OCI-M2 (cell line): ENCODE measurements around the gene USP20.
A peak's percentile ranks its signal among the peaks of the same experiment; 100 is the strongest.

Experiments
- DNase-seq: peaks from one replicate; lab custom pipeline; 2025; ENCODE audit not compliant: unreplicated experiment; lab: John Stamatoyannopoulos, UW

The USP20 gene

GRCh38 chr9:129853614-129854013, 18.4 kb downstream of the USP20 start:
- no peak for DNase-seq

GRCh38 chr9:129854588-129855110, 19.4 kb downstream of the USP20 start:
- no peak for DNase-seq

GRCh38 chr9:129857207-129857606, 21.9 kb downstream of the USP20 start:
- no peak for DNase-seq

- DNase-seq, result no peak
Measured at GRCh38 chr9:129858167-129858962, 23.1 kb downstream of the USP20 start.

DNA sequence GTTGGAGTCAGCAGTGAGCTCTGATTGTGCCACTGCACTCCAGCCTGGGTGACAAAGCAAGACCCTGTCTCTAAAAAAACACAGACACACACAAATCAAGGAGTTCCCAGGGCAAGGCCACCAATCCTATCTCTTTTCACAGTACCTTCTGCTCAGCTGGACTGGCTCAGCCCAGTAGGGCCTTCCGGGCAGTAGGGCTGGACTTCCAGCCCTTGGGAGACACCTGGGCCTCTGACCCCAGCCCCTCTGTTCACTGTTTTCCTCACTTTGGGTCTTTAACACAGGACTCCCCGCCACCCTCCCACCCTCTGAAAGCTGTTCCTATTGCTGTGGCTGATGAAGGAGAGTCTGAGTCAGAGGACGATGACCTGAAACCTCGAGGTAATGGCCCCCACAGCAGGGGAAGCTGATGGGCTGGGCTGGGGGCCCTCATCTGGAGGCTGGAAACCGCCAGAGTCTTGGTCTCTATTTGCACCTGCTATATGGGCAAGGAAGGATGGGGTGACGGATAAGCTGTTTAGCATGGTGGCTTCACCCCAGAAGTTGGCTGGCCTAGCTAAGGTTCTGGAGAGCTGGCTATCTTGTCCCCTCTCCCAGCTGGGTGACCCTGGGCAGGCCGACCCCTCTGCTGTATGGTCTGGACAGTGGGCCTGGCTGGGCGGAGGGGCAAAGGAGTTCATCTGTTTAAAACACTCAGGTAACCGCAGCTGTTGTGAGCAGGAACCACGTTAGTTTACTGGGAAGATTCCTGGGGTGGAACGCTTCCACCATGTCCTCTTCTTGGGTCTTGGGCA, 25.6 kb downstream of the USP20 start:
- DNase-seq, result no peak

DNA sequence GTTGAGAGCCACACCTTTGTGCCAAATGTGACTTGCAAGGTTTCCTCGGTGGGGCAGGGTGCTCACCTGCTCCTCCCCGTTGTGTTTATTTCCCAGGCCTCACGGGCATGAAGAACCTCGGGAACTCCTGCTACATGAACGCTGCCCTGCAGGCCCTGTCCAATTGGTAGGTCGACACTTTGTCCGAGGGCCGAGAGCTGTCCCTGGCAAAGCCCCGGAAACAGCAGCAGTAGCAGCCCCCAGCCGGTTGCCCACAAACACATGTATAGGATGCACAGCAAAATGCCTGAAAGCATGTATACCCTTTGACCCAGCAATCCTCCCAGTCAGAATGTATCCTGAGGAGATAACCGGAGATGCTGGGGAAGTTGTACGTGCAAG, 26.2 kb downstream of the USP20 start:
- no peak for DNase-seq

- peak; percentile 57 for DNase-seq
Measured at GRCh38 chr9:129863059-129863690, 27.9 kb downstream of the USP20 start.

DNA sequence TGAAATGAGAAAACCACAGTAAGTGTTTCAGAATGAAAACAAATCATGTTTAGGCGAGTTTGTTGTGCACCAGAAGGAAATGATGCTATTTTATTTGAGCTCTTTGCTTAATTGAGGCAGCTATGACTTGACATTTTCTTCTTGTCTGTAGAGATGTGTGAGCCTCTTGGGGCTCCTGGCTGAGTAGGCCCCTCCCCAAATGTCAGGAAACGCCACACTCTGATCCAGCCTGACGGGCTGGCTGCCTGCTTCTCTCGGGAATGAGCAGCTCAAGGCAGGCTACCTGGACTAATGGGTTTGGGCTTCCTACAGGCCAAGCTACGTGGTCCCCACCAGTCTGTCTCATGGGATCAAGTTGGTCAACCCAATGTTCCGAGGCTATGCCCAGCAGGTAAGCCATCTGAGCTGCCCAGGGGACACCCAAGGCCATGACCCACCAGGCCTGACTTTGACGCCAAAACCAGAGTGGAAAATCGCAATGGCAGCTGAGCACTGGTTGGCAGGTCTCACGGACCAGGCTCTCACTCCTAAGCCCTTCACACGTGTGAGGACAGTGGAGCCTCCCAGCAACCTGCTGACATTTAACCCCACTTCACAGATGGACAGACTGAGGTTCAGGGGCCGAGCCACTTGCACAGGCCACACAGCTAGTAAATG, 29.9 kb downstream of the USP20 start:
- no peak for DNase-seq

DNA sequence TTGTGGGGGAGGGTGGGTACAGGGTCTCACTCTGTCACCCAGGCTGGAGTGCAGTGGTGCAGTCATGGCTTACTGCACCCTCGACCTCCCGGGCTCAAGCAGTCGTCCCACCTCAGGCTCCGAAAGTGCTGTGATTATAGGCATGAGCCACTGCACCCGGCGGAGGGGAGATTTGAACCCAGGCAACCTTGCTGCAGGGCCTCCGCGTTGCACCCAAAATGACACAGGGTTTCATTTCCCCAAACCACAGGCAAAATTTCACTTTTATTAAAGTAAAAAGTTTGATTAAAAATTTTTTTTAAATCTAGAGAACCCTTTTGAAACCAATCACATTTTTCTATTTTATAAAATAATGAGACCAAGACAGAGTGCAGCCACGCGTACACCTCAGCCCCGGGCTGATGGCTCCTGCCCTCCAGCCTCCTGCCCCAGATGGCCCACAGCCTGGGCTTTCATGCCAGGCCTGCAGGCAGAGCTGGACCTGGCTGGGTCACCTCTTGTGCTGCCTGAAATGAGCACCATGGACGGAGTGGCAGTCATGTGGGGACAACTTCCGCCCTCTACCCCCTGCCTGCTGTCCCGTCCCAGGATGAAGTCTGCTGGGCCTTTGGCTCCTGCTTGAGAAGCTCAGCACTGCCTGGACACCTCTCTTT, 30.5 kb downstream of the USP20 start:
- no peak for DNase-seq

DNA sequence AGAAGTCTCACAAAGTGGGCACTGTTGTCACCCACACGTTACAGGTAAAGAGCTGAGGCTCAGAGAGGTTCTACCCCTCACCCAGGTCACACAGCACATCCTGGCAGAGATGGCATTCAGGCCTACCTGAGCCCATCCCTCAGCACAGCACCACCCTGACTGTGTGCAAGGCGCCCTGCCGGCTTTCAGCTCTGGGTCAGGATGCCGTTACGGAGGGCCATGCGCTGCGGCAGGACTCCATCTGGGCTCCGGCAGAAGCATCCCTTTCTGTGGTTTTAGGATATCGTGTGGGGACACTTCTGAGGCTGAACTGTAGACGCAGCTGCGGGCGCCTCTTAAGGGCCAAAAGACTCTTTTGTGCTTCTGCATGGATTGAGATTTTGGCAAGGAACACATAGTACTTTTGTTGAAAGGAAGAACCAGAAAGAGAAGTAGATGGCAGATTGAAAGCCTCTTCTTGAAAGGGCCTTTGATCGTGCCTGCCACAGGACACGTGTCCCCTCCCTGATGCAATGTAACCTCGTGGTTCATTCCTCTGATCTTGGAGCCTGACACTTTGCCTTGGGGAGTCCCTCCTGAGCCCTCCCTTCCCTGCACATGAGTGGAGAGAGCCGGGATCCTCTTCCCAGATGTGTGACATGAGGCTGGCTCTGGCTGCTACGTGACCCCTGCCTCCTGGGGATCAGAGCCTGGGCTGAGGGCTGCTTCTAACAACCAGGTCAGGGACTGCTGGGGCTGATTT, 31.3 kb downstream of the USP20 start:
- DNase-seq, result no peak

GRCh38 chr9:129867136-129868022, 32.1 kb downstream of the USP20 start:
- no peak for DNase-seq

DNA sequence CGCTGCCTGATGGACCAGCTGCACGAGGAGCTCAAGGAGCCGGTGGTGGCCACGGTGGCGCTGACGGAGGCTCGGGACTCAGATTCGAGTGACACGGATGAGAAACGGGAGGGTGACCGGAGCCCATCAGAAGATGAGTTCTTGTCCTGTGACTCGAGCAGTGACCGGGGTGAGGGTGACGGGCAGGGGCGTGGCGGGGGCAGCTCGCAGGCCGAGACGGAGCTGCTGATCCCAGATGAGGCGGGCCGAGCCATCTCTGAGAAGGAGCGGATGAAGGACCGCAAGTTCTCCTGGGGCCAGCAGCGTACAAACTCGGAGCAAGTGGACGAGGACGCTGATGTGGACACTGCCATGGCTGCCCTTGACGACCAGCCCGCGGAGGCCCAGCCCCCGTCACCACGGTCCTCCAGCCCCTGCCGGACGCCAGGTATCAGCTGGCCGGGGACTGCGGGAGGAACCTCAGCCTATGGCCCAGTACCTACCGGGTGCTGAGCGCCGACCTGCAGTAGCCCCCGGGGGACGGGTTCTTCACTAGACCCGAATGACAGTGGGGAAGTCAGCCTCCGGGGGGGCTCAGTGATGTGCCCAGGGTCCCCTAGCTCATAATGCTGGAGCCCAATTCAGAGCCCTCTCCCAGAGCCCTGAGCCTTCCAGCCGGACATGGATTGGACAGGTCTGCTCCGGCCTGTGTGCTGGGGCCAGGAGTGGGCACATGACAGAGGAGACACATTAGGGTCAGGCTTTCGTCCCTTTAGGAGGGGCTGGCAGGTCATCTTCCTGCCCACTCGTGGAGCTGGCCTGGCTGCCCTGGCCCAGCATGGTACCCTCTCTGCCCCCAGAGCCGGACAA, 33.0 kb downstream of the USP20 start:
- no peak for DNase-seq

DNA sequence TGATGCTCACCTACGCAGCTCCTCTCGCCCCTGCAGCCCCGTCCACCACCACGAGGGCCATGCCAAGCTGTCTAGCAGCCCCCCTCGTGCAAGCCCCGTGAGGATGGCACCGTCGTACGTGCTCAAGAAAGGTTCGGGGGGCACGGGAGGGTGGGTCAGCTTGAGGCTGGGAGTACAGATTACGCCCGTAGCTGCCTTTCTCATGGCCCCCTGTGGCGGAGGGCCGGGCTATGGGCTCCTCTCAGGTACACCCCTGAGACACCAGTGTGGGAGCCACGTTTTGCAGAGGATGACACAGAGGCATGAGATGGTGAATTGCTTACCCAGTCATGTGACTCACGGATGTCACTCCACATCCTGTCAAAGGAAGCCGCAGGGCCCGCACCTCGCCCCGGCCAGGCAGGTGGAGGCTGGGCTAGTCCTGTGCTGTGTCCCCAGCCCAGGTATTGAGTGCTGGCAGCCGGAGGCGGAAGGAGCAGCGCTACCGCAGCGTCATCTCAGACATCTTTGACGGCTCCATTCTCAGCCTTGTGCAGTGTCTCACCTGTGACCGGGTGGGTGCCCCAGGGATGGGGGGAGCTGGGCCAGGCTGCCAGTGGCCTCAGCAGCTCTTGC, 33.7 kb downstream of the USP20 start:
- DNase-seq, result no peak

GRCh38 chr9:129869585-129870501, 34.6 kb downstream of the USP20 start:
- no peak for DNase-seq

GRCh38 chr9:129871046-129871445, 35.8 kb downstream of the USP20 start:
- no peak for DNase-seq

DNA sequence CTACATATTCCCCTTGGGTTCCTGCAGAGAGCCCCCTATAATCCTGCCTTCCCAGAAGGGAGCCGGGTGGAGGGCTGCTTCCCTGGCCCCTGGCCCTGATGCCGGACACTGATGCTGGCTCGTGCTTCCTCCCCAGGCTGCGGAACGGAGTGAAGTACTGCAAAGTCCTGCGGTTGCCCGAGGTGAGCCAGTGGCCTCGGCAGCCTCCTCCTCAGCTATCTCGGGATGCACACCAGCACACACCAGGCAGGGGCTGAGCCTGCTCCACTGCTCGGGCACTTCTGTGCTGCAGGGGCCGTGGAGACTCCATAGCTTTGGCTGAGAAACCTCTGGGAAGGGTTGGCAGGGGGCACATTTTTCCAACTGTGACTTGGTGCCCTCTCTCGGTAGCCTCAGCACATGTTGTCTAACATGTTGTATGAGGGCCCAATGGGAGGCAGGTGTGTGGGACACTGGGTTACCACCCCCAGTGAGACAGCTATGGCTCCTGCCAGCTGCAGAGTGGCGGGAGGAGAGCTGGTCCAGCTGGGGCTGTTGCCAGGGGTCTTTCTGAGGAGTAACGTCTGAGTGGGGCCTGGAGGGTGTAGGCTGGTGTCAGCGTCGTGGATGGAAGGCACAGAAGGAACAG, 38.4 kb downstream of the USP20 start:
- DNase-seq, result no peak
